HG02610 (cell line): ENCODE measurements around the gene MAP4K2.
A peak's percentile ranks its signal among the peaks of the same experiment; 100 is the strongest.

Source experiments
- ATAC-seq: cut with Tn5 transposase; IDR thresholded peaks from one replicate; pipeline ENCODE4 v1.9.1; 2021; ENCODE audit warnings: mild to moderate bottlenecking, moderate library complexity; ENCODE audit not compliant: unreplicated experiment

MAP4K2 gene

GRCh38 chr11:64814712-64815187 is 11.7 kb upstream of the MAP4K2 start:
- ATAC-seq = peak; percentile 58

GRCh38 chr11:64813826-64814225 is 10.8 kb upstream of the MAP4K2 start:
- ATAC-seq = no peak

- ATAC-seq = no peak
These were observed 7.9 kb upstream of the MAP4K2 start for GRCh38 chr11:64810891-64811272.

GRCh38 chr11:64810271-64810890 is 7.4 kb upstream of the MAP4K2 start, which contains the start of gene MEN1:
Gene MEN1 (minus strand): TSS chr11:64810551. CDS start chr11:64810109, 442 bp downstream.
- peak; percentile 57 for ATAC-seq

GRCh38 chr11:64809781-64810241 is 6.8 kb upstream of the MAP4K2 start:
- no peak for ATAC-seq

GRCh38 chr11:64805481-64805880 is 2.5 kb upstream of the MAP4K2 start:
- ATAC-seq = no peak

GRCh38 chr11:64804346-64805210 is 1.6 kb upstream of the MAP4K2 start:
- no peak for ATAC-seq

GRCh38 chr11:64803846-64804345 is 882 bp upstream of the MAP4K2 start:
- no peak for ATAC-seq

GRCh38 chr11:64802370-64803157 is 450 bp downstream of the MAP4K2 start:
- ATAC-seq = no peak

- no peak for ATAC-seq
These were observed 1.2 kb downstream of the MAP4K2 start for GRCh38 chr11:64801561-64802369.

GRCh38 chr11:64801158-64801464 is 1.9 kb downstream of the MAP4K2 start:
- ATAC-seq = no peak

GRCh38 chr11:64800303-64801157 is 2.5 kb downstream of the MAP4K2 start:
- ATAC-seq = no peak

GRCh38 chr11:64799623-64800302 is 3.3 kb downstream of the MAP4K2 start:
- ATAC-seq = no peak

GRCh38 chr11:64799256-64799622 is 3.8 kb downstream of the MAP4K2 start:
- ATAC-seq = no peak

GRCh38 chr11:64796757-64797541 is 6.1 kb downstream of the MAP4K2 start:
- no peak for ATAC-seq

- ATAC-seq = no peak
These were observed 6.8 kb downstream of the MAP4K2 start for GRCh38 chr11:64796047-64796756.

- no peak for ATAC-seq
These were observed 8.5 kb downstream of the MAP4K2 start for GRCh38 chr11:64794526-64794925.
